Activated T-cell treated with anti-CD3 and anti-CD28 coated beads for 48 hours (primary cell): ENCODE measurements around the gene RGS8.

Experiments
- DNase-seq: peaks from one replicate; pipeline ENCODE4 v3.0.0-alpha.2; 2020; ENCODE audit warnings: low read depth

The RGS8 gene

DNA sequence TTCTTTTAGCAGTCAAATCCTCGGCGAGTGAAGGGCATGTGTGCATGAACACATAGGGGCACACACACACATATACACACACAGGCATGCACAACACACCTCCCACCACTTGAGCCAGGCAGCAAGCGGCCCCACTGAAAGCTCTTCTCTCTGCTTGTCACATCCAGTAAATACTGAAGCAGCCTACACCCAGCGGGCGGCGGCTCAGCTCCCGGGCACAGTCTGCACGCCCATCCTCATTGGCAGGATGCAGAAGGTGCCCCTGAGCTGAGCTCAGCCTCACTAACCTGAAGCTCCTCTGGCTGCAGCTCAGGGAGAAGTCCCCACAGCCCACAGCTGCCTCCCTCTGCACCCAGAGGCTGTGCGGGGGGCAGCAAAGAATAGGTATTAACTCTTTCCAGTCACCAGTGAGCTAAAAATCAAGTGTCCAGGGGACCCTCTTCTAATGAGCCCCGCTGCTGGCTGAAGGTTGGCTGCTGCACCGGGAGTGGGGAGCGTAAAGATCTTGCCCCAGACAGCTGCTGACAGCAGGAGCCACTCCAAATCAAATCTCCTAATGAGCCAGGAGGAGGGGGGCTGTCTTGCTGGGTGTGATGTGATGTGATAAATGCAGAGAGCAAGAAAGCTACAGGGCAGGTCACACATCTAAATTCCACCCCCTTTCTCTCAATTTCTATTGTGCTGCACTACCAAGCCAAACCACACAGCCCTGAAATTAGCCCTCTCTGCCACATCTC, 12.5 kb downstream of the RGS8 start:
- no peak for DNase-seq

DNA sequence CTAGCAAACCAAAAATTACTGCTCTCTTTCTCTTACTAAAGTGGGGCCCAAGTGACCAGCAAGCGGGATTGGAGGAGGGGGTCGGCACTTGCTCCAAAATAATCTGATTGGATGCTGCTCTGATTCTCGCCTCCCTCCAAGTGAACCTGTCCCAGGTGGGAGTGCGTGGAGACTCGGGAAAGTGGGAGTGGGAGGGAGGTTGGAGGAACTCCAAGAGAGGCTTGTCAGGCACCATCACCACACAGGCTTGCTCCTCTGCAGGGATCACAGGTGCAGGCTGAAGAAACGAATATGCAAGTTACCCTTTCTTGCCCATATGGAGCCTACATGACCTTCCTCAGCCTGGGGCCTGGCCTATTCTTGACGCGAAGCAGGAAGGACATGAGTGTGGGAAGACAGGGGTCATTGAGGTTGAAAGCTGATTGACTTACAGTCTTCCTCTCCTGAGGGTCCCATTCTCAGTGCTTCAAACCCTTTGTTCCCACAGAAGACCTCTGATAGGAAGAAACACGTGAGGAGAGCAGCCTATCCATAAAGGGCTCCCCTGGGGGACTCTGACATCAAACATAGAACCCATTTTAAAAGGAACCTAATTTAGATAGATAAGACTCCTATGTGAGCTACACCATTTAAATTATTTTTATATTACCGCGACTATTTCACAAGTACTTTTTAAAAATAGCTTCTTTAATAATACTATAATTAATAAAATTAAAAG, 14.2 kb downstream of the RGS8 start:
- no peak for DNase-seq

DNA sequence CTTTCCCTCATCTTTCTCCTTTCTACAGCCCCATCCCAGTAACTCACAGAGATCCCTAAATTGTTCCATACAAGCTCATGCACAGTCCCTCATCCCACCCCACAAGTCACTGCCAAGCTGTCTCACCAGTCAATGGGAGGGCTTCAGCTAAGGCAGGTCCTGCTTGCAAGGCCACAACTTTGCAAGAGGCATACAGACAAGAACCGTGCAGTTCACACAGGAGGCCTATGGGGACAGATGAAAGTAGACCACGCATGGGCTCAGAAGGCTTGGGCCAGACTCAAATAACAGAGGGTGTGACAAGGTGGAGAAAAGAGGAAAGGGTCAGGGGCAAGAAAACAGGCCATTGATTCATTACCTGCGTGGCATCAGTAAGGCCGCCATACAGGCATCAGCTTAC, 15.1 kb downstream of the RGS8 start:
- DNase-seq: no peak

DNA sequence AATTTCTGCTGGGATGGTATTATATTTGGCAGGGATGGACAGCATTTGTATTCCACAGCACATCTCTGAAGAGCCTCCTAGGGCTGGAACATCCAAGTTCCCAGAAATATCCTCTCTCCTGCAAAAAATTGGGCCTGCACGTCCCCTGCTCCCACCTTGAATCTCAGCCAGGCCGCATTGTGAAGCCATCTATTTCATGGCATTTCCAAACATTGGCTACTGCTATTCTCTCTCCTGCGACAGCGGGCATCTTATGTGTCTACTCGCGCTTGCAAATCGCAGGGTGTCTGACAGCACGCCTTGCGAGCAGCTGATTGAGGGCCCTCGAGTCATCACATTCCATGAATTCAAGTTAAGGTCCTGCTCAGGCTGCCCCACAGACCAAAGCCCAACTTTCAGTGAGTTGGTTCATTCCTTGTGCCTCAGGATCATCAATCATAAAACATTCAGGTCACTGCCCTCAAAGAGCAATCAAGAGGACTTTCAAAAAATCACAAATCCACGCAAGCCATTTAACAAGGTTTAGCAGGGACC, 15.8 kb downstream of the RGS8 start:
- DNase-seq: no peak

DNA sequence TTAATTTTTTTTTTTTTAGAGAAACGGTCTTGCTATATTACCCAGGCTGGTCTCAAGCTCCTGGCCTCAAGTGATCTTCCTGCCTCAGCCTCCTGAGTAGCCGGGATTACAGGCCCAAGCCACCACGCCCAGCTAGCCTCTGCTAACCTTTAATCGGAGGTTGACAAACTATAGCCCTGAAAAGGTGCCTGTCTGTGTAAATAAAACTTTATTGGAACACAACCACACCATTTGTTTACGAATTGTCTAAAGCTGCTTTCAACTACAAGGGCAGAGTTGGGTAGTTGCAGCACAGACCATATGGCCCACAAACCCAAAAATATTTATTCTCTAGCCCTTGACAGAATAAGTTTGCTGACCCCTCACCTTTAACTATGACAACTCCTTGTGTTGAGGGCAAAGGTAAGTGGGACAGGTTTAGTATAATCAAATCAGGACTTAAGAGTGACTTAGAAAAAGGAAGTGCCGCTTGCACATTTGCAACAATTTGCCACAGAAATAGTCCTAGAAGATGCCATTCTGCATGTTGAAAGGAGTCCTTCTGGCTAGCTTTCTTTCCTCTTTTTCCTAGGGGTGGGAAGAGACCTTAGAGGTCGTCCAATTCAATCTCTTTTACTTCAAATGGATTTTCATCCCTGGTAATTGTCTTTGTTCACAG, 16.4 kb downstream of the RGS8 start:
- DNase-seq: no peak

DNA sequence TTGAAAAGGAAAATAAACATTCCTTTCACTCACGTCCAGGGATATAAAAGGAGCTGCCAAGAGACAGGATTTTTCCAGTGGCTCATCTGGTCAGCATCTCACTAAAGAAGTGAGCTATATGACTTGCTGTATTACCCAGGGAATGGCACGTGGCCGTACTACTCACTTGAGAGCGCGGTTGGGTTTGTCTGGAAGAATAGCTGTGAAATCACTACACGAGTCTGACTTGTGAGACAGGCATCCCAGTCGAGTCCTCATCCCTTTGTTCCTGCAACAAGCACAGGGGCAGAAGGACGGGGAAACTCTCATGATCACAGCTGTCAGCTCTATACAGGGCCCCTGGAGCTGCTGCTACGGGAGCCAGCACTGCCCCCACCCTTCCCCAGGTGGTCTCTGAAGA, 17.7 kb downstream of the RGS8 start:
- no peak for DNase-seq

DNA sequence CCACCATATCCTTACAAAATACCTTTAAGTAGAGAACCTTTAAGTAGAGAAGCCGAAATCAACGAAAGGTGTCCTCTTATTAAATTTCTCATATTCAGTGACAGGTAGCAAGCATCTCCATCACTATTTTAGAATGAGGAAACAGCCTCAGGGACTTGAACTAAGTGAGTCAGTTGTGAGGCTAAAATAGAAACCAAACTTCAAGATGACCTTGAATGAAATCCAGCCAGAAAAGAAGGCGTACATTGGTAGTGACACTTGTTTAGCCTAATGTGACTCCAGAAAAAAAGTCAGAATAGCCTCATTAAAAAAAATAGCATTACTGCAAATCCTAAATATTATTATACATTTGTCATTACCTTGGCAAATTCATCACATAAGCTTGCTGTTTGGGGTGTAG, 20.1 kb downstream of the RGS8 start:
- no peak for DNase-seq

DNA sequence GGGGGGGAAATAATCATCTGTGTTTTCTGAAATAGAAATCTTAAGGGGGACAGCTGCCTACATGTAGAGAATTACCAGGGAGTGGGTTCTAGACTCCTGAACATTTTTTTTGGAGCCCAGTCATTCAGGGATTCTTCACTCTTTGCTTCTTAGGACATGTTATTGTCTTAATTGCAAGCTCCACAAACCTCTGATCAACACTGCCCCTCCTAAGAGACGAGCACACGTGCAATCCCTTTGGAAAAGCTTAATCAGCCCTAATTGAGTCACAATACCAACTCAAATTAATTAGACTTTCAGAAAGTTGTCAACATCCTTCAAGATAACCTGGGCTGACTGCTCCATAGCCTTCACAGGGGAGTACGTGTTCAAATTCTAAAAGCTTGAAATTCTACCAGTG, 21.4 kb downstream of the RGS8 start:
- no peak for DNase-seq

DNA sequence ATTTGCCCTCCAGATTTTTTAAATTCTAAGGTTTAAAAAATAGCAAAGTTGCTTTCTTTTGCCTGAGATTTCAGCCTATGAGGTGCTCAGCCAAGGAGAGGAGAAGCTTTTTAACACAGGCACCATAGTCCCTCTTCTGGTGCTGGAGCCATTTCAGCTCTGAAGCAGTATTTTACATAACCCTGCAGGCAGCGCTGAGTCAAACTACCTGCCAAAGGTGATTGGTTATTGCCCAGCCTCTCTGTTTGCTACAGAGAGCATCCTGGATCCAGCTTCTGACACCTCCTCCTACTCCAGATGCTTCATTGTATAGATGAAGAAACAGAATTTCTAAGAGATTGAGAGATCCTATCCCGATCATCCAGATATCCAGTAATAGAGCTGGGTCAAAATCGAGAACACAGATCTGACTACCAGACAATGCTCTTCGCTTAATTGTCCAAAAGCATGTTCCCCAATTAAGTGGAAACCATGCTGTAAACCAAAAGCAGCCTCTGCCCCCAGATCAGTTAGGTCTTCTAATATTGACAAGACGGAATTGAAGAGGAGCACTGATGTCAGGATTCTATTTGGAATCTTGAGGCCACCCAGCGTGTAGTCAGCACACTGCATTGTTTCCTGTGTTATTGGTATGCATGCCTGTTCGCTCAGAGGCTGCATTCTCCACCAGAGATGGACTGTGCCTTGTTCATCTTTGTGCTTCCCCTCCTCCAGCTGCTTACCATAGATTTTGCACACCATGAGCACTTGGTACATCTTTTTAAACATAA, 22.1 kb downstream of the RGS8 start:
- no peak for DNase-seq

DNA sequence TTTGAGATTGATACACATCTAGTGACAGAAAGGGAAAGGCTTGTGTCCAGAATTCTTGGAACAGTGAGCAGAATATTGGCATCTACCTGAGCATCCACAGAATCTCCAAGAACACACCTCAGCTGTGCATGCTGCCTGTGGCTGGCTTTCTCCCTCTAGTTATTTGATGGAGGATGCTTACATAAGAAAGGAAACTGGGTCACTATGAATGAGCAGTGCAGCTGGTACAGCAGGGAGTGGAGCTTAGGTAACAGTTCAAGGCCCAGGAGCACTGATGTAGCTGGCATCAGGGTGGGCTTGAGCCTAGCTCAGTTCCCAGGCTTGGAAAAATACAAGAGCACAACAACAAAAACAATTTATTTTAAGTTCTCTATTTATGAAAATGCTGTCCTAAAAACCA, 26.3 kb downstream of the RGS8 start:
- DNase-seq: no peak

DNA sequence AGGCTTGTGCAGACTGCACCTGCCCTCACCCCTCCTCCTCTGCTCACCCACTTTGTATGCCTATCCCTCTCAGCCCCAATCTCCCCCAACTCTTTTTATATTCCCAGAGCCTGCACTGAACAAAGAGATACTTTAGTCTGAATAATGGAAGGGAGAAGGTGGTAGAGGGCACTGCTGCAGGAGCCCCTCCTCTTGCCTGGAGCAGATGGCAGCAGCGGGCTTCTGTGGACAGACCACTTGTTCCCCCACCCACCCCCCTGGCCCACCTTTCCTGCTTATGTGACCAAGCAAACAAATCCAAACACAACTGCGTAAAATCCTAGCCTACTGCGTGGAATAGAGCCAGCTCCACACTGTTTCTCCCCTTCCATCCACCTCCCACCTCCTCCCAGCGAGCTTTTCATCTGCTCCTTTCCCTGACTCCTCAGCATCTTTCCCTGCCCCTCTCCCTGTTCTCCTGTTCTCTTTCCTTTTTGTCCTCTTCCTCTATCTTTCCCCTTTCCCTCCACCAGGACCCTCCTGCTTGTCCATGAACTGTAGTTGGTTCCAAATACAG, 27.5 kb downstream of the RGS8 start:
- DNase-seq: no peak

DNA sequence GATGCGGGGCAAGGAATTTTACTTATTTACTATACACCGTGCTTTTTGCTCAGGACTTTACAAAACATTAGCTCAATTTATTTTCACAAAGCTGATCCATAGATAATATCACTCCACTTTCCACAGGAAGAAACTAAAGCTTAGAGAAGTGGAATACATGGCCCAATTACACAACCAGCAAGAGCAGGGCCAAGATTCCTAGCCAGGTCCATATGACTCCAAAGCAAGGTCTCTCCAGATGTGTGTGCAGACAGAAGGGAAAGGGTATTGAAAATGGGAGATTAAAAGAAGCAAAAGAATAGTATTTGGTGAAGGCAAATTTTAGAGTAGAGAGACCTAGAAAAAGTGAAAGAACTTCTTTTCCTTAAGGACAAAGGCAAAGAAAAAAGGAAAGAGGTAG, 30.4 kb downstream of the RGS8 start:
- no peak for DNase-seq

DNA sequence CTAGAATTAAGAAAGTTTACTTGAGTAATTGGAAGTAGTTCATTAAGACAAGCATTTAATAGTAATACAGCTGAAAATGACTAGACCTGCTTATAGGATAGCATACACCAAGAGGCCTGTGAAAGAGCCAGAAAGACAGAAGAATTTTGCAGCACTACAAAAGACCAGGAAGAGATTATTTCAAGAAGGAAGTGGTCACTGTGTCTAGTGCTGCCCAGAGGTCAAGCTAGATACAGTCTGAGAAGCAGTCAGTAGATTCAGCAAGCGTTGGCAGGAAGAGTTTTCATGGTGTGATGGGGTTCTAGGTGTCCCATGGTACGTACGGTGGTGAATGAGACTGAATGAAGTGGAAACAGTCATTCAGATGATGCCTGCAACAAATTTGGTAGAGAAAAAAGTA, 31.5 kb downstream of the RGS8 start:
- no peak for DNase-seq

DNA sequence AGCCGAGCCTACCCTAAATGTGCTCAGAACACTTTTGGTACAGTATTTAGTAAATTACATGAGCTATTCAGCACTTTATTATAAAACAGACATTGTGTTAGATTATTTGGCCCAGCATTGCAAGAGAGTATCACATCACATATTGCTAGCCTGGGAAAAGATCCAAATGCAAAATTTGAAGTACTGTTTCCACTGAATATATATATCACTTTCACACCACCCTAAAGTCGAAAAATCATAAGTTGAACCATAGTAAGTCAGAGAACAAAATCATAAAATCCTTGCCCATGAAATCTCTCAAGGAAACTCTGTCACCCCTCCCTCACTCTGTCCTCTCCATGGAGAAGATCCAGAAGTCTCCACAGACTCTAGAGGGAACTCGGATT, 33.1 kb downstream of the RGS8 start:
- no peak for DNase-seq

DNA sequence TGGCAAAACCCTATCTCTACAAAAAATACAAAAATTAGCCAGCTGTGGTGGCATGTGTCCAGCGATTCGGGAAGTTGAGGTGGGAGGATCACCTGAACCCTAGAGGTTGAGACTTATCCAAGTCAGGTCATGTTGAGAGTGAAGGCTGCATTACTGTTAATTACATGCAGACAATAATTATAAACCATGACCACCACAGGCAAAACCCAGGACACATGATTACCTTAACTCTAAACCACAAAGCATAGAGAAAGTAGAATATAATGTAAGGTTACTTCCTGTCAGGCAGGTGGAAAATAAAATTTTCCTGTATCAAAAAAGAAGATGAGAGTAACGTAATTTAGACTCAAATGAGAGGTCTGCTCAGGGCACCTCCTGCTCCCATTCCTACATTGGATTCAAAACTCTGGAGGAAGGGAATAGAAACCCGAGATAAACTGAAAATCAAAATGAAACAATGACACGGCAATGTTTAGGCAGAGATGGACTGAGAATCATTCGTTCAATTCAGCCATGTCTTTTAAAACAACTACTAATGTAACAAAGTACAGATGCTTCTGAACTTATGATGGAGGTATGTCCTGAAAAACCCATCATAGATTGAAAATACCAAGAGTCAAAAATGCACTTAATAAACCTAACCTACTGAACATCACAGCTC, 33.6 kb downstream of the RGS8 start:
- DNase-seq: no peak

DNA sequence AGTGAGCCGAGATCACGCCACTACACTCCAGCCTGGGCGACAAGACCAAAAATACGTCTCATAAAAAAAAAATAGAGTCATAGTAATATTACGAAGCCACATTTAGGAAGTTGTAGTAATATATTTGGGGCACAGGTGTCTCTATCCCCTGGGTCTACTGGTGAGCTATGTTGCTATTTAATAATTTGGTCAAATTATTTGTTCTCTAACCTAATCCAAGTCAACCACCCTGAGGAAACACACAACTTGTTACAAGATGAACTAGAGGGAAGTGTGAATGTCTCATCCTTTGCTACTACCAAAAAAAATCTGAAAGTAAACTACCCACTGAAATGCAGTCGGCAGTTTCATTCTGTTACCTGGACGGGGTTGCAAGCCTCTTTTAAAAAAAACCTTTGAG, 35.3 kb downstream of the RGS8 start:
- DNase-seq: no peak

DNA sequence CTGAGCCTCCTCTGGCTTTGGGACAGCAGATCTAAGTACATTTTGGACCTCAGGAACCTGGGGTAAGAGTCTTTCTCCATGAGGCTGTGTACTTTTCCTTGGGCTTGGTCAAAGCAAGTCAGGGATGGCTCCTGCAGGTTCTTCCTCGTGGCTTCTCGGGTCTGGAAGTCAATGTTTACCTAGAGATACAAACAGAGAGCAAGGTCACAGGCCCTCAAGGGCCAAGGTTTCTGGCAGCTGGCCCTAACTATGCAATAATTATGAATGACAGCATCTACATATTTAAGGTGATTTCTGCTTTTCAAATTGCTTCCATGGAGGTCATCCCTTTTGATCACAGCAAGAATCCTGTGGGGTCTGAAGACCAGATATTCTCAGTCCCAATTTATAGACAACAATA, 37.6 kb downstream of the RGS8 start:
- no peak for DNase-seq

DNA sequence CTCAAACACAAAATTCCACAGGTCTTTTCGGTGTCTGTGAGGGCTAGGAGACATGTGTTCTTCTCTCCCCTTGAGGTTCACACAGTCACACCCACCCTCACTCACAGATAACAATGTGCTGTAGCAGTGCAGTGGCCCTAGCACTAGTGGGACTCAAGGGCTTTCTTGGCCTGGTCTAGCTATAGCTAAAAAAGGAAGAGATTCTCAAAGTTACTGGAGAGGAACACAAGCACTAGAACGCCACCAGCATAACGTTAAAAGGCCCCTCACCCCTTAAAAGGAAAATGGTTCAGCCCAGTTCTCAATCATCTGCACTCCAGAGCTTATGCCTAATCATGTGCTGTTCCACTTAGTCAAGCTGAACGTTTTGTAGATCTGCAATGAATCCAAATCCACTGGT, 39.5 kb downstream of the RGS8 start:
- no peak for DNase-seq

DNA sequence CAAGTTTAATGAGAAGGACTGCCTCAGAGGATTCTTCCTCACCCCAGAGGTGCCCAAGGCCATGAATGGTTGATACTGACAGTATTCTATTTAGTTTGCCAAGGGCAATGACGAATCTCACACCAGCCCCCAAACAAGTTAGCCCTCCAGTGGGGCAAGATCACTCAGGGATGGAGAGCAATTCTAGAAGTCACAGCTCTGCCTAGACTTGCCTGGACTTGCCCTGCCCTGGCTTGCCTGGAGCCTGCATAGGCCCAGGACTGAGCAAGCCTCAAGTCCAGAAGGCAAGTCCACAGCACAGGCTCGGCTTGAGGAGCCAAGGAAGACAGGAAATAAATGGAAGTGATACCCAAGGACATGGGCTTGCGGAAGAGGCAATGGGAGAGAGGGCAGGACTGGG, 40.7 kb downstream of the RGS8 start:
- DNase-seq: no peak

DNA sequence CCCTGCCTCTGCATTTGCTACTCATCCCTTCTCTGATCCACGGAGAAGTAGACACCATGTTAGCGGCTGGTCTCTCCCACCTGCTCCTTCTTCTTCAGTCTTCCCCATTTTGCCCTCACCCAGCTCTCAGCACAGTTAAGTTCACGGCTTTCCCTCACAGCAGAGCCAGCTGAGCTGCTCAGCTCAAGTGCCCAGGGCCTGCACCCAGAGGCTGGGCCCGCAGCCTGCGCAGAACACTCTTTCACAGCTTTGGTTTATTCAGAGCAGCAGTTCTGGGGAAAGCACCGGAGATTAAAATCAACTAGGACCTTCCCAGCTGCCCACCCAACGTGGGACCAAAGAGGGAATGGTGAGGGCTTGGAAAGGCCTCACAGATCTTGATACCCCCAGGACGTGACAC, 41.9 kb downstream of the RGS8 start:
- DNase-seq: no peak

DNA sequence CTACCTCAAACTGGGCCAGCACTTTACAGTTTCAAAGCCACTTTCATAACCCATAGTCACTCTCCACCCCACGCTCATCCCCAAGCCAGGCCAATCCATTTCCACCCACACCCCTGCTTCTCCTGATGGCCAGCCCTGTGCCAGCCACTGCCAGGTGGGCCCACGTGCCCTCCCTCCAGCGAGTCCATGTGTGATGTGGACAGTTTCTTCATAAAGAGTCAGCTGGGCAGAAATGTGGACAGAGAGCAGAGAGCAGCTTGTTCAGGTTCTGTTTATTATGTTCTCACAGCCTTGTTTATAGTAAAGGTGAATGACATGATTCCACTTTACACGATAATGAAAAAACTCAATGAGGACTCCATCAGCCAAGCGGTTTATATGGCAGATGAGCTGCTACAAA, 42.8 kb downstream of the RGS8 start:
- no peak for DNase-seq

DNA sequence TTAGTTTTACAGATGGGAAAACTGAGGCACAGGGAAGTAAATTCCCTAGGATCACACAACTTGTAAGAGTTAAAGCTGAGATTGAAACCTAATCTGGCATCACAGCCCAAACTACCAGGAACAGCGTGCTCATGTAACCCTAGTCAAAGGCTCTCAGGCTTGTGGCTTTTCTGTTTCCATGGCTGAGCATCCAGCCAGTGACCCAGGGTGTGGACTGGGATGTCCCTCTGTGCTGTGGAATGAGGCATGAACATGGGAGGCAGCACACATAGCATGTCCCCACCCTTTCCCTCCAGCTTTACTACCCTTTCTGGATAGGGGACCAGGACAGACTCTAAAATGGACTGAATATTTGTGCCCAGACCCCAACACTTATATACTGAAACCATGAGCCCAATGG, 45.1 kb downstream of the RGS8 start:
- DNase-seq: no peak
